HG03135 (cell line): Measurements from ENCODE around the gene UXS1.

Experiments used
- ATAC-seq: cut with Tn5 transposase; IDR thresholded peaks from one replicate; pipeline ENCODE4 v1.9.1; 2021; ENCODE audit warnings: mild to moderate bottlenecking, moderate library complexity; ENCODE audit not compliant: unreplicated experiment

Gene UXS1

GRCh38 chr2:106113361-106113966, 80.6 kb downstream of the UXS1 start:
- ATAC-seq, result no peak

DNA sequence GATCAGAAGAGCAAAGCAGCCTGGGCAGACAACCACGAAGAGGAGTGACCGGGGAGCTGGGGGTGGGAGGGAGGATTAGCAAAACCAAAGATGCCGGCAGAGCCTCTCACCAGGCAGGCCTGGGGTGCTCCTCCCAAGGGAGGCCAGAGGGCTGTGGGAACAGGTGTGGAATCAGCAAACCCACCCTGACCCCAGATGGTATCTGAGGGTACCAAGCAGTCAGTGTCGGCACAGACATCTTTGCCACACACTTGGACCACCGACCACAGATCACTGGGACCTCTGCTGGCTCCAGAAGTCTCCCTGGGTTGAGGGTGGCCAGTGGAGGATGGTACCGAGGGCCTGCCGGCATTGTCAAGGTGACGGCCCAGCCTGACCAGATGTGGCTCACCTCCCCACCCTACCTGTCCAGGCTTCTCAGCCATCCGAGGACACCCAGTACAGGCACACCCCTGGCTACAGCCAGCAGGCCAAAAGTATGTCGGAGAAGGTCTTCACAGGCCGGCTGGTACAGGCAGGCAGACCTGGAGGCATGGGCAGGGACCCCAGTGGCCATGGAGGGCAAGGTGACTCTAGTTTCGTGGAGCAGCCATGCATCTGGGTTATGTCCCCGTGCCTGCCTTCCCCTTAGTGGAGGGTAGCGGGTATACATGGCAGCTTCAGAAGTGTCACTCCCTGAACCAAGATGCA, 82.1 kb downstream of the UXS1 start:
- no peak for ATAC-seq

- no peak for ATAC-seq
These were observed 84.3 kb downstream of the UXS1 start for GRCh38 chr2:106109675-106110424.

GRCh38 chr2:106108791-106109190, 85.3 kb downstream of the UXS1 start:
- ATAC-seq, result no peak

DNA sequence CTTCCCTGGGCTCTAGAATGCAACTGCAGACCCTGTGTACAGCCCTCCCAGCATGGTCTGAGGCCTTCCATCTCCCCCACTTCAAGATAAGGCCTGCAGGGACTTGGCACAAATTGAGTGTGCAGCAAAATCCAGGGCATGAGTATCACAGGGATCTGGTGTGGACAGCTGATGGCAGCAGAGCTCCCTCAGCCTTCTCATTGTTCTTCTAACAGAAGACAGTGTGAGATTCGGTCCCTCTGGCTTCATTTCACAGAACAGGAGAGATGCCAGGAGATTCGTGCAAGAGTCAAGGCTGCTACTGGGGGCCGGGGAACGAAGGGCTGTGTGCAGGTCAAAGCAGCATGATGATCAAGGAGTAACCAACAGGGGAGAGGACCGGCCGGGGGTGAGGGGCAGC, 85.8 kb downstream of the UXS1 start:
- no peak for ATAC-seq

DNA sequence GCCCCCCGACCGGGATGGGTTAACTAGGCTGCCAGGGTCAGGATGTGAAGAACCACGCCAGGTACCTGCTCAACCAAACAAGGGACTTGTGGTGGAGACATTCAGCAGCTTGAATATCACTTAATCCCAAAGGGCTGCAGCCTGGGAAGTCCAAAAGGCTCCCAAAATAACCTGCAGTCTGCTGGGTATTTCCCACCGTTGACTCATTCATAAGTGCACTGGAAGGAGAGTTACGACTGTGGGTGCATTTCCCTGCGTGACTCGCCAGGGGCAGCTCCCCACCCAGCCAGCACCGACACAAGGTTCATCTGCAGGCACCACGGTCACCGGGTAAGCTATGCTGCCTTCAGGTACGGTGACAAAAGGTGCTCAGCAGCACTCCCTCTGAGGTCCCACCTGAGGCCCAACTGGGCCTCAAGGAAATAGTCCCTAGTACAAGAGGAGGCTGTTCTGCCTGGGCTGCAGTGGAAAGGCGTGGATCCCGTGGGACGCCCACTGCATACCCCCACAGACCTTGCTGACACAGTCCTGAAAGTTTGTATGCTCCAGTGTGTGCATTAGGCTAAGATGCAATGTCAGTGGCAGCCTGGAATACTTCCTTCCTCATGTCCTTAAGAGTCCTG, 86.5 kb downstream of the UXS1 start:
- peak; percentile 62 for ATAC-seq

DNA sequence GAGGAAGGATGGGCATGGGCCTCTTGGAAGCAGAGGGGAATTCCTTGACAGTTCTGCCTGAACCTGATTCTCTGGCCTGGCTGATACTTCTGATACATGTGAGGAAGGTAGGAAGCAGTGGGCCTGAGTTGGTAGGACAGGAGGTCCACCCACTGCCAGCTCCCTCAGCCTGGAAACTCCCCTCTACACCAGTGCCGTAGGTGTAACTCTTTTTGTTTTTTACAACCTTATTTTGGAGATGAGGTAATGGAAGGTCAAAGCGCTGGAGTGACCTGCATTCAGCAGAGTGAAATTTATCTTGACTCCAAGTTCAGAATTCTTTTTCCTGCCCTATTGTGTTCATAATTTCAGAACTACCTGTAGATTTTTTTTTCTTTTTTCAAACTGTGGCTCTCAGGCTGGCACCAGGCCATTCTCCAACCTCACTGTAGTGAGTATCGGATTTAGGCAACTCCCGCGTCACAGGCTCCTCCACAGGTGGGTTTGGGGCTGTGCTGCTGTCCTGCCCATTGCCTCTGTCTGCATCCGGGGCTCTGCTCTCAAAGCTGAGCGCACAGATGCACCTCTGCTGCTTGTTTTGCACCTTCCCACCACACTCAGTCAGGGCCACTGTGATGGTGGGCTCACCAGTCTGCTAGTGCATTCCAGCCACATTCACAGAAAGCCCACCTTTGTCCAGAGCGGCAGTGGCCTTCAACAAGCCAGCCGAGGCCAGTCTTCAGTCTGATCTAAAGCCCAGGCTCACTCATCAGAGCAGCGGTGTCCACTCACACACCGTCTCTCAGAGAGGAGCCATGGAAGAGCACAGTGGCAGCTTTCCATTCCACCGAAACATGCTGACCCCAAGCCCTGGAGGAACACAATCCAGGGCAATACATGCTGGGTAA, 87.2 kb downstream of the UXS1 start:
- no peak for ATAC-seq

- no peak for ATAC-seq
These were observed 88.8 kb downstream of the UXS1 start for GRCh38 chr2:106105151-106105922.

GRCh38 chr2:106104332-106105062, 89.6 kb downstream of the UXS1 start:
- no peak for ATAC-seq

DNA sequence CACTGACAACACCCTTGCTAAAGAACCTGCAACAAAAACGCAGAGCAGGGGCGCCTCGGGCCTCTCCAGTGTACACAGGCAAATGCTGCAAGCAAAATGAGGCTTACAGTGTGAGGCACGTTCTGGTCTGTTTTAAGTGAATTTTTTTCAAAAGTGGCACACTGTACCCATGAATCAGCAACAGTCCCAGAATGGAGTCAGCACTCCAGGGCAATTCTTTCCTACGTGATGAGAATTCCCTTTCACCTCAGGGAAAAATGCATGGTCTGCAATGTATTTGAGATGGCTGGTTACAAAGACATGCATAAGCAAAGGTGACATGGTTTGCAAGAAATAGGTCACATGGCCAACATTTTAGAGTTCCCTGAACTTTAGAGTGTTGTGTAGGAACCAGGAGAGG, 94.4 kb downstream of the UXS1 start:
- no peak for ATAC-seq

GRCh38 chr2:106098664-106099063, 95.4 kb downstream of the UXS1 start:
- no peak for ATAC-seq

GRCh38 chr2:106098081-106098480, 96.0 kb downstream of the UXS1 start:
- ATAC-seq, result no peak

DNA sequence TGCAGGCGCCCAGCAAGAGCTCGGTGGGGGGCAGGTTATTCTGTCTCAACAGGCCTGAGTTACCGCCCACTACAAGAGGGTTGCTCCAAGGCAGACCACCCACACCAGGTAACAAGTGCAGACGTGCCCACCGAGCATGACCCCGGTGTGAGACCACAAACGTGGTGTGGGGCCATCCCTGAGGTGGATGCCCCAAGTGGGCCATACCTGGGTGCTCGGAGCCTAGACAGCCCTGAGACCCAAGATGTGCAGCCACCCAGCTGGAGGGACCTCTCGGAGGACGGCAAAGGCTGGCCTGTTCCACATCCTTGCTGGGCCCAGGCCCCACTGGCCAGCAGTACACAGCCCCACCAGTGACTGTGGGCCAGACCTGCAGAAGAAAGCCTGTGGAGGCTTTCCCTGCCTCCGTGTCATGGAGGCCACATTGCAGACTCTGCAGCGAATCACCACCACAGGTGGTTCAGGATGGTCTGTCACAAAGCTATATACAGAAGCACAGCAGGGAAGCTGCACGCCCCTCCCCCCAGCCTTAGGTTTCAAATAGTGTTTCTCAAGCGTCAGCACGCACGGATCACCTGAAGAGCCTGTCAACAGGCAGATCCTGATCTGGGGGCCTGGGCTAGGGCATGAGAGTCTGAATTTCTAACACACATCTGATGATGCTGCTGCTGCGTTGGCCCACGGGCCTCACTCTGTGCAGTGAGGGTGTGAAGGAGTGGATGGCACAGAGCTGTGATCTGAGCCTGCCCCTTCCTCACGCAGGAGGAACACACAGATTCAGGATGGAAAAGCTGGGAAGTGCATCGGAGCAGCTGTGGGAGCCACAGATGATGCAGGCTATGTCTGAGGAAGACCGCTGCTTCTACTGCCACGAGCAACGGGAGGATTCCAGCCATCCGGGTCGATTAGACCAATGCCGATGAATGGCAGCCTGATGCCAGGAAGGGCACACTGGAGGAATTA, 96.8 kb downstream of the UXS1 start:
- no peak for ATAC-seq

- ATAC-seq, result no peak
These were observed 97.6 kb downstream of the UXS1 start for GRCh38 chr2:106096299-106097037.

GRCh38 chr2:106095478-106096298, 98.4 kb downstream of the UXS1 start:
- ATAC-seq, result no peak

DNA sequence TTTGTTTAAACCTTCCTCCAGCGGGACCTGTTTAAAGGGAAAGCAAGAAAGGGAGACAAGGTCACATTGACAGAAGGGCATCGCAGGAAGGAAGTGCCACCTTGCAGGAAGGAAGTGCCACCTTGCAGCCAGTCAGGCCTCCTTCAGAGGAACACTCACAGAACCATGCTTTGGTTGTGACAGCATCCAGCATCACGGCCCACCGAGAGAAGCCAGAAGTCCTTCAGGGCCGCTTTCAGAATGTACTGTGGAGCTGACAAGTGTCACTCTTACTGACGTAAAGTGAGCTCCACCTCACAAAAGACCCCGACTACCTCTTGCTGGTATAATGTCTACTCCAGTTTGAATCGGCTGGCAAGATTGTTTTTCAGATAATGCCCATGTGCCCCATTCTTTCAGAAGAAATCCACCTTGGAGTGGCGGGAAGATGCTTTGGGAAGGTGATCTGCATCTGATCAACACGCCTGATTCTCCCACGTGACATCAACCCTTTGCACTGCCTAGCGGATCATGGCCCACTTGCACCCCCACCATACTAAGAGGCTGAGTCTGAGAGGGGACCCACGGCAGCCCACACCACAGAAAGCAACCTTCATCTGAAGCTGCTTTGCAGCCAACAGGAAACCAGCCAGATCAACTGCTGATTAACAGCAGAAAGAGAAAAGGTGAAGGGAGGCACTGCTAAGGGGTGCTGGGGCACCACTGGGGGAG, 99.8 kb downstream of the UXS1 start:
- ATAC-seq, result no peak
